A549 (cell line): ENCODE results near the gene SMLR1. TPM values are rescaled to one million over a fixed set of nuclear protein-coding genes. Genes with fewer than 3 reads are reported as not detected.

Experiments used
- ATAC-seq, 2 experiments: fragments of 200-7000 bp in 1 of 2; fragments of >200 bp in 1 of 2; cut with Nextera tagmentation in 1 of 2; cut with Tn5 transposase in 1 of 2; 3 replicates each; pipeline versions ENCODE4 v1.8.0 to v1.9.1; 2018 to 2020; ENCODE audit warnings: mild to moderate bottlenecking in 1 of 2, moderate library complexity in 1 of 2
- CTCF ChIA-PET: fragments of 300-600 bp; sonication (Branson Sonifier 250); formaldehyde crosslinking; extraction: SDS; loops from one replicate; lab custom pipeline; 2021; ENCODE audit warnings: antibody characterized with exemption, inconsistent platforms; lab: Yijun Ruan, JAX
- POLR2A ChIA-PET: fragments of 350-600 bp; formaldehyde crosslinking; extraction: SDS; loops from one replicate; lab custom pipeline; 2021; ENCODE audit warnings: antibody characterized with exemption, inconsistent platforms; lab: Yijun Ruan, JAX
- DNase-seq, 2 experiments: peaks; one replicate each; pipeline versions ENCODE4 v3.0.0 to v3.0.0-alpha.2; 2011 to 2016; ENCODE audit warnings: low read depth in 1 of 2, low spot score in 1 of 2
- FAIRE-seq: peaks from 2 replicates; lab custom pipeline; 2011; peaks lifted over from hg19 to GRCh38; lab: Jason Lieb, UNC
- H3K27ac ChIP-seq, 2 experiments: fragments of >200 bp; sonication (Bioruptor Twin); formaldehyde crosslinking; 3 replicates each; pipeline ENCODE4 v1.5.1; 2016 to 2017
- H3K4me1 ChIP-seq: fragments of >200 bp; sonication (Bioruptor Twin); formaldehyde crosslinking; 3 replicates; pipeline ENCODE4 v1.6.1; 2016
- H3K4me2 ChIP-seq: fragments of >200 bp; sonication (Bioruptor Twin); formaldehyde crosslinking; 3 replicates; pipeline ENCODE4 v1.6.1; 2016
- H3K4me3 ChIP-seq: fragments of >200 bp; sonication (Bioruptor Twin); formaldehyde crosslinking; 3 replicates; pipeline ENCODE4 v1.5.1; 2016
- H3K9me3 ChIP-seq: fragments of >200 bp; sonication (Bioruptor Twin); formaldehyde crosslinking; 3 replicates; pipeline ENCODE4 v1.6.1; 2016
- CHD2 ChIP-seq: fragments of 150-350 bp; IDR thresholded peaks from 2 replicates; pipeline ENCODE4 v1.6.1; 2014; ENCODE audit warnings: low read length; ENCODE audit not compliant: partially characterized antibody
- CTCF ChIP-seq: fragments of >200 bp; sonication (Bioruptor Twin); formaldehyde crosslinking; IDR thresholded peaks from 3 replicates; pipeline ENCODE4 v1.5.1; 2016
- EHF ChIP-seq: fragments of 250-450 bp; sonication (Bioruptor Pico); IDR thresholded peaks from 2 replicates; pipeline ENCODE4 v1.5.0; 2020; ENCODE audit warnings: mild to moderate bottlenecking
- EP300 ChIP-seq, 2 experiments: fragments of >200 bp; sonication (Bioruptor Twin); formaldehyde crosslinking; IDR thresholded peaks; 2 replicates in 1 of 2; 3 replicates in 1 of 2; pipeline ENCODE4 v1.6.1; 2016 to 2017
- FOSB ChIP-seq: fragments of 250-450 bp; sonication (Bioruptor Pico); IDR thresholded peaks from 2 replicates; pipeline ENCODE4 v1.5.0; 2020; ENCODE audit warnings: mild to moderate bottlenecking, moderate library complexity
- FOSL2 ChIP-seq, 2 experiments: fragments of 450-650 bp in 1 of 2; fragments of >200 bp in 1 of 2; sonication (Bioruptor Twin) in 1 of 2; formaldehyde crosslinking; IDR thresholded peaks; 2 replicates each; pipeline versions ENCODE4 v1.5.0 to v1.6.1; 2016 to 2020; ENCODE audit warnings: mild to moderate bottlenecking in 1 of 2, moderate library complexity in 1 of 2
- HDAC2 ChIP-seq: fragments of 200-600 bp; sonication (generic); IDR thresholded peaks from 2 replicates; pipeline ENCODE4 v1.6.1; 2016
- HEYL ChIP-seq: fragments of 250-450 bp; sonication (Bioruptor Pico); IDR thresholded peaks from 2 replicates; pipeline ENCODE4 v1.8.0; 2021; ENCODE audit warnings: mild to moderate bottlenecking, moderate library complexity
- HMGXB4 ChIP-seq: fragments of 250-450 bp; sonication (Bioruptor Pico); IDR thresholded peaks from 2 replicates; pipeline ENCODE4 v1.5.0; 2021; ENCODE audit warnings: mild to moderate bottlenecking, moderate library complexity, borderline replicate concordance
- HOXB13 ChIP-seq: fragments of 250-450 bp; sonication (Bioruptor Pico); IDR thresholded peaks from 2 replicates; pipeline ENCODE4 v1.5.0; 2020; ENCODE audit warnings: low read depth, mild to moderate bottlenecking, moderate library complexity
- HOXB5 ChIP-seq: fragments of 250-450 bp; sonication (Bioruptor Pico); IDR thresholded peaks from 2 replicates; pipeline ENCODE4 v1.5.0; 2020; ENCODE audit warnings: mild to moderate bottlenecking, moderate library complexity
- JUN ChIP-seq, 2 experiments: fragments of >200 bp; sonication (Bioruptor Twin); formaldehyde crosslinking; IDR thresholded peaks; 2 replicates in 1 of 2; 3 replicates in 1 of 2; pipeline ENCODE4 v1.6.1; 2016 to 2017
- JUNB ChIP-seq: fragments of >200 bp; sonication (Bioruptor Twin); formaldehyde crosslinking; IDR thresholded peaks from 2 replicates; pipeline ENCODE4 v1.6.1; 2016
- MAZ ChIP-seq: fragments of 150-350 bp; IDR thresholded peaks from 2 replicates; pipeline ENCODE4 v1.6.1; 2014; ENCODE audit warnings: antibody characterized with exemption, low read depth, low read length, borderline replicate concordance
- MYC ChIP-seq: IDR thresholded peaks from 2 replicates; pipeline ENCODE4 v1.6.1; 2012; ENCODE audit warnings: mild to moderate bottlenecking, inconsistent platforms, low read length, improper control_type of control experiment, borderline replicate concordance
- NR3C1 ChIP-seq: fragments of >200 bp; sonication (Bioruptor Twin); formaldehyde crosslinking; IDR thresholded peaks from 3 replicates; pipeline ENCODE4 v1.6.1; 2017
- POLR2AphosphoS2 ChIP-seq: conservative IDR thresholded peaks from 2 replicates; pipeline ENCODE4 v1.6.1; 2012; ENCODE audit warnings: low read length, improper control_type of control experiment, inconsistent platforms
- RNF2 ChIP-seq: fragments of 200-600 bp; sonication (generic); IDR thresholded peaks from 2 replicates; pipeline ENCODE4 v1.6.1; 2016; ENCODE audit warnings: low read depth, mild to moderate bottlenecking, antibody characterized with exemption, moderate library complexity, borderline replicate concordance
- TFCP2L1 ChIP-seq: fragments of 250-450 bp; sonication (Bioruptor Pico); IDR thresholded peaks from 2 replicates; pipeline ENCODE4 v1.5.0; 2021; ENCODE audit warnings: mild to moderate bottlenecking
- TP53 ChIP-seq: fragments of 250-450 bp; sonication (Bioruptor Pico); IDR thresholded peaks from 2 replicates; pipeline ENCODE4 v1.5.0; 2021; ENCODE audit warnings: mild to moderate bottlenecking, moderate library complexity
- ZC3H11A ChIP-seq: fragments of 450-650 bp; IDR thresholded peaks from 2 replicates; pipeline ENCODE4 v1.6.1; 2014; ENCODE audit warnings: antibody characterized with exemption, mild to moderate bottlenecking
- ZFP36 ChIP-seq: fragments of 450-650 bp; IDR thresholded peaks from 2 replicates; pipeline ENCODE4 v1.6.1; 2014; ENCODE audit warnings: borderline replicate concordance; ENCODE audit not compliant: partially characterized antibody
- ZNF302 ChIP-seq: fragments of 250-450 bp; sonication (Bioruptor Pico); IDR thresholded peaks from 2 replicates; pipeline ENCODE4 v1.9.0; 2021; ENCODE audit warnings: inconsistent platforms, mild to moderate bottlenecking, moderate library complexity
- WGBS: methylation state at CpG from one replicate; pipeline ENCODE4 v1.1.6; 2017; ENCODE audit errors: missing lambda C conversion rate; 5-methylcytosine and 5-hydroxymethylcytosine counted together
- polyA plus RNA-seq, 4 experiments: library from polyadenylated mRNA; depleted of rRNA in 3 of 4; stranded (reverse); fragments of >200 nt; fragmentation: RNase III in 1 of 4; extraction: RNeasy Plus Mini Kit Qiagen cat#74134 plus additional on column Dnase treatment in 1 of 4; gene quantifications; 2 replicates in 3 of 4; 3 replicates in 1 of 4; pipeline ENCODE4 v1.2.3, GENCODE V29; 2011 to 2017
- TF ChIP-seq, protein P1 (sequence below): fragments of 200-600 bp; sonication (generic); IDR thresholded peaks from 2 replicates; pipeline ENCODE4 v1.6.1; 2016; ENCODE audit warnings: antibody characterized with exemption, mild to moderate bottlenecking, moderate library complexity
- TF ChIP-seq, protein P2 (sequence below): IDR thresholded peaks from 2 replicates; pipeline ENCODE4 v1.6.1; 2012; ENCODE audit warnings: low read depth, borderline replicate concordance

SMLR1 gene
- polyA plus RNA-seq, 2 of the 4 experiments (the other 2 are of a cell fraction): 0.03 to 0.05 TPM

- no peak for FAIRE-seq
- H3K4me2 ChIP-seq: peak overlapping the region; percentile 14; the same call in 1 of the 3 replicates
- H3K4me3 ChIP-seq: no peak overlapping the region
- no peaks in the 10 kb centered on the region for H3K9me3 ChIP-seq
- ATAC-seq: no peak
- H3K27ac ChIP-seq: no peak overlapping the region
- DNase-seq: no peak
- ChIA-PET POLR2A (no interaction called here), CTCF (interaction anchor here (1.0 kb wide), 1 partner anchor 13 kb away, joined by 3 read pairs; no protein-coding TSS in a partner anchor)
- H3K4me1 ChIP-seq: peaks cover 8% of the 10 kb centered on the region
- WGBS: 72% methylated on average over 5 of the region's 5 CpGs
- TF ChIP-seq TP53 (no peak), RNF2 (no peak), HOXB5 (CRISPR knock-in tag) (no peak), CHD2 (no peak), JUNB (no peak), HMGXB4 (no peak), FOSL2 (IDR thresholded peaks at IDR 0.05) (no peak), FOSL2 (CRISPR knock-in tag; IDR thresholded peaks at IDR 0.05) (no peak), CTCF (no peak), EHF (CRISPR knock-in tag) (no peak), HOXB13 (CRISPR knock-in tag) (no peak), FOSB (CRISPR knock-in tag) (no peak), TFCP2L1 (CRISPR knock-in tag) (no peak), HEYL (no peak), POLR2AphosphoS2 (no peak), ZC3H11A (no peak)
- TF ChIP-seq, protein P1, sequence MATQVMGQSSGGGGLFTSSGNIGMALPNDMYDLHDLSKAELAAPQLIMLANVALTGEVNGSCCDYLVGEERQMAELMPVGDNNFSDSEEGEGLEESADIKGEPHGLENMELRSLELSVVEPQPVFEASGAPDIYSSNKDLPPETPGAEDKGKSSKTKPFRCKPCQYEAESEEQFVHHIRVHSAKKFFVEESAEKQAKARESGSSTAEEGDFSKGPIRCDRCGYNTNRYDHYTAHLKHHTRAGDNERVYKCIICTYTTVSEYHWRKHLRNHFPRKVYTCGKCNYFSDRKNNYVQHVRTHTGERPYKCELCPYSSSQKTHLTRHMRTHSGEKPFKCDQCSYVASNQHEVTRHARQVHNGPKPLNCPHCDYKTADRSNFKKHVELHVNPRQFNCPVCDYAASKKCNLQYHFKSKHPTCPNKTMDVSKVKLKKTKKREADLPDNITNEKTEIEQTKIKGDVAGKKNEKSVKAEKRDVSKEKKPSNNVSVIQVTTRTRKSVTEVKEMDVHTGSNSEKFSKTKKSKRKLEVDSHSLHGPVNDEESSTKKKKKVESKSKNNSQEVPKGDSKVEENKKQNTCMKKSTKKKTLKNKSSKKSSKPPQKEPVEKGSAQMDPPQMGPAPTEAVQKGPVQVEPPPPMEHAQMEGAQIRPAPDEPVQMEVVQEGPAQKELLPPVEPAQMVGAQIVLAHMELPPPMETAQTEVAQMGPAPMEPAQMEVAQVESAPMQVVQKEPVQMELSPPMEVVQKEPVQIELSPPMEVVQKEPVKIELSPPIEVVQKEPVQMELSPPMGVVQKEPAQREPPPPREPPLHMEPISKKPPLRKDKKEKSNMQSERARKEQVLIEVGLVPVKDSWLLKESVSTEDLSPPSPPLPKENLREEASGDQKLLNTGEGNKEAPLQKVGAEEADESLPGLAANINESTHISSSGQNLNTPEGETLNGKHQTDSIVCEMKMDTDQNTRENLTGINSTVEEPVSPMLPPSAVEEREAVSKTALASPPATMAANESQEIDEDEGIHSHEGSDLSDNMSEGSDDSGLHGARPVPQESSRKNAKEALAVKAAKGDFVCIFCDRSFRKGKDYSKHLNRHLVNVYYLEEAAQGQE: no peak
These were observed 26.5 kb downstream of the SMLR1 start for GRCh38 chr6:130853555-130854183.

GRCh38 chr6:130858054-130858453 is 30.8 kb downstream of the SMLR1 start:
- ChIA-PET CTCF (no interaction called here), POLR2A (no interaction called here)
- DNase-seq (no peak), ATAC-seq (no peak), FAIRE-seq (no peak)
- Histone ChIP-seq H3K4me3 (no peak overlapping the region), H3K9me3 (no peaks in the 10 kb centered on the region), H3K27ac (no peak overlapping the region), H3K4me2 (no peak overlapping the region), H3K4me1 (peaks cover 8% of the 10 kb centered on the region)
- WGBS: 89% methylated on average over 4 of the region's 4 CpGs
- TF ChIP-seq HDAC2 (no peak), MYC (no peak), ZFP36 (no peak), FOSL2 (IDR thresholded peaks at IDR 0.05) (no peak), FOSL2 (CRISPR knock-in tag; IDR thresholded peaks at IDR 0.05) (no peak), EP300 (IDR thresholded peaks at IDR 0.05) (no peak), JUN (IDR thresholded peaks at IDR 0.05) (no peak), ZNF302 (CRISPR knock-in tag) (no peak), HEYL (no peak), MAZ (no peak), HOXB5 (CRISPR knock-in tag) (no peak), NR3C1 (no peak)
- TF ChIP-seq, protein P2, sequence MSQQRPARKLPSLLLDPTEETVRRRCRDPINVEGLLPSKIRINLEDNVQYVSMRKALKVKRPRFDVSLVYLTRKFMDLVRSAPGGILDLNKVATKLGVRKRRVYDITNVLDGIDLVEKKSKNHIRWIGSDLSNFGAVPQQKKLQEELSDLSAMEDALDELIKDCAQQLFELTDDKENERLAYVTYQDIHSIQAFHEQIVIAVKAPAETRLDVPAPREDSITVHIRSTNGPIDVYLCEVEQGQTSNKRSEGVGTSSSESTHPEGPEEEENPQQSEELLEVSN: no peak
- TF ChIP-seq, protein P1: no peak
